HepG2 (cell line): Measurements from ENCODE around the gene CAMKV. TPM values are rescaled to one million over a fixed set of nuclear protein-coding genes. Genes with fewer than 3 reads are reported as not detected.

Experiments used
- EED ChIP-seq: sonication (generic); formaldehyde crosslinking; IDR thresholded peaks from 2 replicates; pipeline ENCODE4 v1.5.0; 2020; ENCODE audit warnings: mild to moderate bottlenecking, missing genetic modification reagents
- IKZF1 ChIP-seq: fragments of 450-650 bp; IDR thresholded peaks from 2 replicates; pipeline ENCODE4 v1.7.1; 2016
- KDM6A ChIP-seq: IDR thresholded peaks from 2 replicates; pipeline ENCODE4 v1.6.1; 2016; ENCODE audit warnings: low read depth
- MEF2D ChIP-seq: sonication (generic); formaldehyde crosslinking; IDR thresholded peaks from 2 replicates; pipeline ENCODE4 v1.5.1; 2020; ENCODE audit warnings: mild to moderate bottlenecking, missing genetic modification reagents
- NR2F6 ChIP-seq, 2 experiments: IDR thresholded peaks; 2 replicates each; pipeline ENCODE4 v1.6.1; 2016; ENCODE audit warnings: antibody characterized with exemption in 1 of 2, mild to moderate bottlenecking in 1 of 2
- SMAD3 ChIP-seq: sonication (generic); formaldehyde crosslinking; IDR thresholded peaks from 2 replicates; pipeline ENCODE4 v1.4.0; 2020; ENCODE audit warnings: missing genetic modification reagents
- SMYD3 ChIP-seq: sonication (generic); formaldehyde crosslinking; IDR thresholded peaks from 2 replicates; pipeline ENCODE4 v1.8.1; 2023; ENCODE audit warnings: mild to moderate bottlenecking, missing genetic modification reagents
- TBP ChIP-seq: sonication (generic); formaldehyde crosslinking; IDR thresholded peaks from 2 replicates; pipeline ENCODE4 v1.5.0; 2020; ENCODE audit warnings: missing genetic modification reagents
- ZNF251 ChIP-seq: sonication (generic); formaldehyde crosslinking; IDR thresholded peaks from 2 replicates; pipeline ENCODE4 v1.9.0; 2021; ENCODE audit warnings: mild to moderate bottlenecking, missing genetic modification reagents
- ZNF777 ChIP-seq: sonication (generic); formaldehyde crosslinking; IDR thresholded peaks from 2 replicates; pipeline ENCODE4 v1.4.0; 2020; ENCODE audit warnings: missing genetic modification reagents
- polyA plus RNA-seq, 8 experiments: library from polyadenylated mRNA; depleted of rRNA in 3 of 8; stranded (reverse) in 7 of 8; unstranded in 1 of 8; fragments of >200 nt; fragmentation: Illumina TruSeq in 4 of 8; extraction: Trizol in 4 of 8; gene quantifications; 2 replicates each; pipeline versions ENCODE4 v1.2.1 to v1.2.3, GENCODE V29; 2011 to 2016; ENCODE audit warnings: low read depth in 4 of 8, missing spikeins in 1 of 8, mixed read lengths in 1 of 8; ENCODE audit not compliant: insufficient read depth in 1 of 8
- total RNA-seq, 5 experiments: library from RNA; depleted of rRNA; stranded (reverse); fragments of >200 nt; fragmentation: Illumina TruSeq; extraction: Trizol; gene quantifications; 2 replicates each; pipeline ENCODE4 v1.2.3, GENCODE V29; 2016; ENCODE audit warnings: low read depth in 1 of 5
- TF ChIP-seq, protein P1 (sequence below): sonication (generic); formaldehyde crosslinking; IDR thresholded peaks from 2 replicates; pipeline ENCODE4 v1.4.0; 2020; ENCODE audit warnings: missing genetic modification reagents
- TF ChIP-seq, protein P2 (sequence below): sonication (generic); formaldehyde crosslinking; IDR thresholded peaks from 2 replicates; pipeline ENCODE4 v1.9.0; 2022; ENCODE audit warnings: missing genetic modification reagents, mild to moderate bottlenecking, borderline replicate concordance
- TF ChIP-seq, protein P3 (sequence below): sonication (generic); formaldehyde crosslinking; IDR thresholded peaks from 2 replicates; pipeline ENCODE4 v1.8.0; 2022; ENCODE audit warnings: mild to moderate bottlenecking, missing genetic modification reagents
- TF ChIP-seq, protein P4 (sequence below): sonication (generic); formaldehyde crosslinking; IDR thresholded peaks from 2 replicates; pipeline ENCODE4 v1.4.0; 2020; ENCODE audit warnings: missing genetic modification reagents
- TF ChIP-seq, protein P5 (sequence below), 2 experiments: fragments of 450-650 bp in 1 of 2; sonication (generic) in 1 of 2; formaldehyde crosslinking; IDR thresholded peaks; 2 replicates each; pipeline versions ENCODE4 v1.5.0 to v1.8.0; 2020 to 2022; ENCODE audit warnings: mild to moderate bottlenecking in 1 of 2, missing genetic modification reagents in 1 of 2
- TF ChIP-seq, protein P6 (sequence below): sonication (generic); formaldehyde crosslinking; IDR thresholded peaks from 2 replicates; pipeline ENCODE4 v1.9.0; 2022; ENCODE audit warnings: low read depth, missing genetic modification reagents

The CAMKV gene
- total and polyA plus RNA-seq, 2 of the 13 experiments (the other 11 are each of a cell fraction or from before 2014, with no cell fraction given) = 0.13 to 0.15 TPM

DNA sequence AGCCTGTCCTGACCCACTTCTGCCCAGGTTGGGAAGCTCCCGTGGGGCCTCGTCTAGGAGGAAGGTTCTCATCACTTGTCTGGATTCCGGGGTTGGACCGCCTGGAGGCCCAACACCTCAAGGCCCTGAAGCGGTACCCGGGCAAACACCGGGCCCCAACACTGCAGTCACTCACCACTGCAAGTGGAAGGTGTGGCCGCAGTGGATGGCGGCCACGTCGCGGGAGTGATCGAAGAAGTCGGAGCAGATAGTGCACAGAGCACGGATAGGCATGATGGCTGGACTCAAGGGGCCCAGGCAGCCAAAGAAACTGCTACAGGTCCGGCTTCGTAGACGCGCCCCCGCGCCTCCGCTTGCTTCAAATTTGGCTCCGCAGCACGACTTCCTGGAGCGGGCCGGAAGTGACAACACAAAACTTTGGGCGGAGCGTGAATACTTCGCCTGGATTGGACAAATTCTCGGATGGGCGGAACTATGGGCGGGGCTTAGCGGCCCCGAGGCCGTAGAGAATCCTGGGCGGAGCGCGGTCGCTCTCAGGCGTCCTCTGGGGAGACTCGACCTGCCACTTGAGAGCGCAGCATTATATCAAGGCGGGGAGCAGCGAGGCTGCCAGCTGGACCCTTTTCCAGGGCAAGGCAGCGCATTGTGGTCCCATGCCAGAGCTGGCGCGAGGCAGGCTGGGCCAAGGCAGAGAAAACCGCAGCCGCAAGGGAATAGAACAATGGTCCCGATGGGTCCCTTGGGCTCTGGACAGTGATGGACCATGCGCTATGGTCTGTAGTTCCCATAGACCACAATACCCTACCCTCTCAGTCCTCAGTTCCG, 13.3 kb downstream of the CAMKV start, which contains the start of gene TRAIP (continued):
- TF ChIP-seq EED (no peak), SMYD3 (CRISPR knock-in tag) (peak; percentile 26; the same call in 1 of the 2 replicates), SMAD3 (CRISPR knock-in tag) (no peak; the same call in 1 of the 2 replicates), KDM6A (no peak), TBP (CRISPR knock-in tag) (no peak), ZNF251 (CRISPR knock-in tag) (no peak), MEF2D (CRISPR knock-in tag) (no peak; the same call in 1 of the 2 replicates), NR2F6 (IDR thresholded peaks at IDR 0.05) (no peak), NR2F6 (CRISPR knock-in tag; IDR thresholded peaks at IDR 0.05) (0 out of 2 replicates have a peak, but pooled peaks have one; percentile 7), IKZF1 (no peak), ZNF777 (CRISPR knock-in tag) (no peak)
- TF ChIP-seq, protein P1, sequence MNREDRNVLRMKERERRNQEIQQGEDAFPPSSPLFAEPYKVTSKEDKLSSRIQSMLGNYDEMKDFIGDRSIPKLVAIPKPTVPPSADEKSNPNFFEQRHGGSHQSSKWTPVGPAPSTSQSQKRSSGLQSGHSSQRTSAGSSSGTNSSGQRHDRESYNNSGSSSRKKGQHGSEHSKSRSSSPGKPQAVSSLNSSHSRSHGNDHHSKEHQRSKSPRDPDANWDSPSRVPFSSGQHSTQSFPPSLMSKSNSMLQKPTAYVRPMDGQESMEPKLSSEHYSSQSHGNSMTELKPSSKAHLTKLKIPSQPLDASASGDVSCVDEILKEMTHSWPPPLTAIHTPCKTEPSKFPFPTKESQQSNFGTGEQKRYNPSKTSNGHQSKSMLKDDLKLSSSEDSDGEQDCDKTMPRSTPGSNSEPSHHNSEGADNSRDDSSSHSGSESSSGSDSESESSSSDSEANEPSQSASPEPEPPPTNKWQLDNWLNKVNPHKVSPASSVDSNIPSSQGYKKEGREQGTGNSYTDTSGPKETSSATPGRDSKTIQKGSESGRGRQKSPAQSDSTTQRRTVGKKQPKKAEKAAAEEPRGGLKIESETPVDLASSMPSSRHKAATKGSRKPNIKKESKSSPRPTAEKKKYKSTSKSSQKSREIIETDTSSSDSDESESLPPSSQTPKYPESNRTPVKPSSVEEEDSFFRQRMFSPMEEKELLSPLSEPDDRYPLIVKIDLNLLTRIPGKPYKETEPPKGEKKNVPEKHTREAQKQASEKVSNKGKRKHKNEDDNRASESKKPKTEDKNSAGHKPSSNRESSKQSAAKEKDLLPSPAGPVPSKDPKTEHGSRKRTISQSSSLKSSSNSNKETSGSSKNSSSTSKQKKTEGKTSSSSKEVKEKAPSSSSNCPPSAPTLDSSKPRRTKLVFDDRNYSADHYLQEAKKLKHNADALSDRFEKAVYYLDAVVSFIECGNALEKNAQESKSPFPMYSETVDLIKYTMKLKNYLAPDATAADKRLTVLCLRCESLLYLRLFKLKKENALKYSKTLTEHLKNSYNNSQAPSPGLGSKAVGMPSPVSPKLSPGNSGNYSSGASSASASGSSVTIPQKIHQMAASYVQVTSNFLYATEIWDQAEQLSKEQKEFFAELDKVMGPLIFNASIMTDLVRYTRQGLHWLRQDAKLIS (CRISPR knock-in tag) = no peak
- TF ChIP-seq, protein P2, sequence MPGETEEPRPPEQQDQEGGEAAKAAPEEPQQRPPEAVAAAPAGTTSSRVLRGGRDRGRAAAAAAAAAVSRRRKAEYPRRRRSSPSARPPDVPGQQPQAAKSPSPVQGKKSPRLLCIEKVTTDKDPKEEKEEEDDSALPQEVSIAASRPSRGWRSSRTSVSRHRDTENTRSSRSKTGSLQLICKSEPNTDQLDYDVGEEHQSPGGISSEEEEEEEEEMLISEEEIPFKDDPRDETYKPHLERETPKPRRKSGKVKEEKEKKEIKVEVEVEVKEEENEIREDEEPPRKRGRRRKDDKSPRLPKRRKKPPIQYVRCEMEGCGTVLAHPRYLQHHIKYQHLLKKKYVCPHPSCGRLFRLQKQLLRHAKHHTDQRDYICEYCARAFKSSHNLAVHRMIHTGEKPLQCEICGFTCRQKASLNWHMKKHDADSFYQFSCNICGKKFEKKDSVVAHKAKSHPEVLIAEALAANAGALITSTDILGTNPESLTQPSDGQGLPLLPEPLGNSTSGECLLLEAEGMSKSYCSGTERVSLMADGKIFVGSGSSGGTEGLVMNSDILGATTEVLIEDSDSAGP (CRISPR knock-in tag) = peak; percentile 83
- TF ChIP-seq, protein P3, sequence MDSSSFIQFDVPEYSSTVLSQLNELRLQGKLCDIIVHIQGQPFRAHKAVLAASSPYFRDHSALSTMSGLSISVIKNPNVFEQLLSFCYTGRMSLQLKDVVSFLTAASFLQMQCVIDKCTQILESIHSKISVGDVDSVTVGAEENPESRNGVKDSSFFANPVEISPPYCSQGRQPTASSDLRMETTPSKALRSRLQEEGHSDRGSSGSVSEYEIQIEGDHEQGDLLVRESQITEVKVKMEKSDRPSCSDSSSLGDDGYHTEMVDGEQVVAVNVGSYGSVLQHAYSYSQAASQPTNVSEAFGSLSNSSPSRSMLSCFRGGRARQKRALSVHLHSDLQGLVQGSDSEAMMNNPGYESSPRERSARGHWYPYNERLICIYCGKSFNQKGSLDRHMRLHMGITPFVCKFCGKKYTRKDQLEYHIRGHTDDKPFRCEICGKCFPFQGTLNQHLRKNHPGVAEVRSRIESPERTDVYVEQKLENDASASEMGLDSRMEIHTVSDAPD (CRISPR knock-in tag) = 0 out of 2 replicates have a peak, but pooled peaks have one; percentile 19
- TF ChIP-seq, protein P4, sequence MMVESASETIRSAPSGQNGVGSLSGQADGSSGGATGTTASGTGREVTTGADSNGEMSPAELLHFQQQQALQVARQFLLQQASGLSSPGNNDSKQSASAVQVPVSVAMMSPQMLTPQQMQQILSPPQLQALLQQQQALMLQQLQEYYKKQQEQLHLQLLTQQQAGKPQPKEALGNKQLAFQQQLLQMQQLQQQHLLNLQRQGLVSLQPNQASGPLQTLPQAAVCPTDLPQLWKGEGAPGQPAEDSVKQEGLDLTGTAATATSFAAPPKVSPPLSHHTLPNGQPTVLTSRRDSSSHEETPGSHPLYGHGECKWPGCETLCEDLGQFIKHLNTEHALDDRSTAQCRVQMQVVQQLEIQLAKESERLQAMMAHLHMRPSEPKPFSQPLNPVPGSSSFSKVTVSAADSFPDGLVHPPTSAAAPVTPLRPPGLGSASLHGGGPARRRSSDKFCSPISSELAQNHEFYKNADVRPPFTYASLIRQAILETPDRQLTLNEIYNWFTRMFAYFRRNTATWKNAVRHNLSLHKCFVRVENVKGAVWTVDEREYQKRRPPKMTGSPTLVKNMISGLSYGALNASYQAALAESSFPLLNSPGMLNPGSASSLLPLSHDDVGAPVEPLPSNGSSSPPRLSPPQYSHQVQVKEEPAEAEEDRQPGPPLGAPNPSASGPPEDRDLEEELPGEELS (CRISPR knock-in tag) = 0 out of 2 replicates have a peak, but pooled peaks have one; percentile 40
- TF ChIP-seq, protein P5, sequence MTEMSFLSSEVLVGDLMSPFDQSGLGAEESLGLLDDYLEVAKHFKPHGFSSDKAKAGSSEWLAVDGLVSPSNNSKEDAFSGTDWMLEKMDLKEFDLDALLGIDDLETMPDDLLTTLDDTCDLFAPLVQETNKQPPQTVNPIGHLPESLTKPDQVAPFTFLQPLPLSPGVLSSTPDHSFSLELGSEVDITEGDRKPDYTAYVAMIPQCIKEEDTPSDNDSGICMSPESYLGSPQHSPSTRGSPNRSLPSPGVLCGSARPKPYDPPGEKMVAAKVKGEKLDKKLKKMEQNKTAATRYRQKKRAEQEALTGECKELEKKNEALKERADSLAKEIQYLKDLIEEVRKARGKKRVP (CRISPR knock-in tag; IDR thresholded peaks at IDR 0.05) = 0 out of 4 replicates have a peak, but pooled peaks of 1 of the 2 experiments have one; percentile 43
- TF ChIP-seq, protein P6, sequence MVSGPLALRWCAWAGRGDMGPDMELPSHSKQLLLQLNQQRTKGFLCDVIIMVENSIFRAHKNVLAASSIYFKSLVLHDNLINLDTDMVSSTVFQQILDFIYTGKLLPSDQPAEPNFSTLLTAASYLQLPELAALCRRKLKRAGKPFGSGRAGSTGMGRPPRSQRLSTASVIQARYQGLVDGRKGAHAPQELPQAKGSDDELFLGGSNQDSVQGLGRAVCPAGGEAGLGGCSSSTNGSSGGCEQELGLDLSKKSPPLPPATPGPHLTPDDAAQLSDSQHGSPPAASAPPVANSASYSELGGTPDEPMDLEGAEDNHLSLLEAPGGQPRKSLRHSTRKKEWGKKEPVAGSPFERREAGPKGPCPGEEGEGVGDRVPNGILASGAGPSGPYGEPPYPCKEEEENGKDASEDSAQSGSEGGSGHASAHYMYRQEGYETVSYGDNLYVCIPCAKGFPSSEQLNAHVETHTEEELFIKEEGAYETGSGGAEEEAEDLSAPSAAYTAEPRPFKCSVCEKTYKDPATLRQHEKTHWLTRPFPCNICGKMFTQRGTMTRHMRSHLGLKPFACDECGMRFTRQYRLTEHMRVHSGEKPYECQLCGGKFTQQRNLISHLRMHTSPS = 0 out of 2 replicates have a peak, but pooled peaks have one; percentile 18
